Heart left ventricle (tissue), 13 donors: ENCODE results near the gene EGLN3.

Experiments used
- CTCF ChIP-seq, 12 donors: fragments of 200-600 bp; sonication (generic) in 4 of 12; IDR thresholded peaks; one replicate each; pipeline versions ENCODE4 v1.5.0 to v1.8.0; 2018 to 2022; ENCODE audit warnings: antibody characterized with exemption in 12 of 12, mild to moderate bottlenecking in 5 of 12
- POLR2A ChIP-seq, 2 donors: fragments of 450-650 bp; IDR thresholded peaks; one replicate each; pipeline ENCODE4 v1.6.1; 2017; ENCODE audit warnings: antibody characterized with exemption in 2 of 2, mild to moderate bottlenecking in 2 of 2, moderate library complexity in 2 of 2
- donor health status: ischemic (EF 13 %, LVEDD 7.1; RV severe dilation, severe dysfunction).
- donor health status: DM: no; HTN: yes; CAD: no.
- donor health status: DM: no; HTN: no; CAD: no.
- donor health status: ischemic (EF 25% LVEDD 6.9; RV normal size, moderate dysfunction).
- donor health status: ischemic (EF 25% LVEDD 5.7; RV mildly dilated, moderate dysfunction).
- donor health status: ischemic (EF 35%, LVEDD 5.7; RV mildly dilated, moderate dysfunction).
- donor health status: nonischemic (EF 11% LVEDD 7.7; RV severe dilation, severe dysfunction).
- donor health status: DM: yes; HTN: yes; CAD: no.
- donor health status: PGD.
- donor health status: ischemic (EF 29% LVEDD 5.4; RV normal size, mild dysfunction).
- donor health status: nonischemic (EF 23%, LVEDD 6.1; RV moderate dilation, normal function).

GRCh38 chr14:33914676-33915516 is 36.0 kb downstream of the EGLN3 start:
- TF ChIP-seq CTCF (IDR thresholded peaks at IDR 0.05) (no peak), POLR2A (IDR thresholded peaks at IDR 0.05) (no peak)
